Peyer's patch (tissue), 4 donors: ENCODE data around the gene NES. TPM values are rescaled to one million over a fixed set of nuclear protein-coding genes. Genes with fewer than 3 reads are reported as not detected.

ENCODE experiments used
- DNase-seq, 3 donors: peaks; one replicate each; pipeline ENCODE4 v3.0.0-alpha.2; 2017 to 2019
- H3K27ac ChIP-seq, 4 donors: fragments of 200-600 bp; sonication (generic); one replicate each; pipeline ENCODE4 v1.5.1; 2016 to 2019
- H3K27me3 ChIP-seq, 2 donors: fragments of 200-600 bp; sonication (generic); one replicate each; pipeline ENCODE4 v1.5.1; 2019
- H3K36me3 ChIP-seq, 3 donors: fragments of 200-600 bp; sonication (generic); one replicate each; pipeline ENCODE4 v1.5.1; 2016 to 2019
- H3K4me1 ChIP-seq, 4 donors: fragments of 200-600 bp; sonication (generic); one replicate each; pipeline ENCODE4 v1.5.1; 2016 to 2019
- H3K4me3 ChIP-seq, 4 donors: fragments of 200-600 bp; sonication (generic); 1 replicate in 3 of 4; 2 replicates in 1 of 4; pipeline ENCODE4 v1.5.1; 2016 to 2019; ENCODE audit warnings: mild to moderate bottlenecking in 1 of 4
- H3K9me3 ChIP-seq, 4 donors: fragments of 200-600 bp; sonication (generic); one replicate each; pipeline ENCODE4 v1.5.1; 2016 to 2019; ENCODE audit warnings: mild to moderate bottlenecking in 1 of 4
- POLR2A ChIP-seq, 2 donors: fragments of 450-650 bp; IDR thresholded peaks; one replicate each; pipeline ENCODE4 v1.5.1; 2017; ENCODE audit warnings: antibody characterized with exemption in 2 of 2, mild to moderate bottlenecking in 2 of 2, moderate library complexity in 2 of 2
- total RNA-seq, 4 donors: library from RNA; depleted of rRNA; stranded (reverse); fragments of >200 nt; gene quantifications; one replicate each; pipeline ENCODE4 v1.1.0, GENCODE V29; 2016
- TF ChIP-seq, protein P1 (sequence below), 6 experiments: fragments of 450-650 bp in 4 of 6; fragments of 200-600 bp in 2 of 6; sonication (generic) in 1 of 6; IDR thresholded peaks; one replicate each; pipeline ENCODE4 v1.5.1; 2017 to 2019; ENCODE audit warnings: antibody characterized with exemption in 6 of 6, mild to moderate bottlenecking in 3 of 6, moderate library complexity in 1 of 6

The NES gene
- total RNA-seq, 4 donors from 2014 or later: 2.8 to 25.6 (median 3.1) TPM

DNA sequence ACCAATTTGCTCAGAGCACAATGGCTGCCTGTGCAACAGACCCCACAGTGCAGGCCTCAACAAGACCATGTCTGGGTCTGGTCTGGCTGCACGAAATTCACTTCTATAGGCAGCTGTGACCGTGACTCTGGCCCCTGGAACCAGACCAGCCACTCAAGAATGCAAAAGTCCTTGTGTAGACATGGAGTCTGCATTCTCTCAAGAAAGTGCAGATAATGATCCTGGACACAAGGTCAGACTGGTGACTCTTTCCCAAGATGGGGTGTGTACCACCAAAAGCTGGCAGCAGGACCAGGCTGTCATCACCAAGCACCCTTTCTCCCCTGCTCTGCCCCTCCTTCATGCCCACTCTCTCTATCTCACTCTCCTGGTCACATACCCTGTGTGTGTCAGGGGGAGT lies 43.9 kb upstream of the NES start:
- Histone ChIP-seq H3K9me3 (no peaks in the 10 kb centered on the region), H3K36me3 (peaks cover 0 to 55% (median 0%) of the 10 kb centered on the region in 3 donors)
- TF ChIP-seq, protein P1, sequence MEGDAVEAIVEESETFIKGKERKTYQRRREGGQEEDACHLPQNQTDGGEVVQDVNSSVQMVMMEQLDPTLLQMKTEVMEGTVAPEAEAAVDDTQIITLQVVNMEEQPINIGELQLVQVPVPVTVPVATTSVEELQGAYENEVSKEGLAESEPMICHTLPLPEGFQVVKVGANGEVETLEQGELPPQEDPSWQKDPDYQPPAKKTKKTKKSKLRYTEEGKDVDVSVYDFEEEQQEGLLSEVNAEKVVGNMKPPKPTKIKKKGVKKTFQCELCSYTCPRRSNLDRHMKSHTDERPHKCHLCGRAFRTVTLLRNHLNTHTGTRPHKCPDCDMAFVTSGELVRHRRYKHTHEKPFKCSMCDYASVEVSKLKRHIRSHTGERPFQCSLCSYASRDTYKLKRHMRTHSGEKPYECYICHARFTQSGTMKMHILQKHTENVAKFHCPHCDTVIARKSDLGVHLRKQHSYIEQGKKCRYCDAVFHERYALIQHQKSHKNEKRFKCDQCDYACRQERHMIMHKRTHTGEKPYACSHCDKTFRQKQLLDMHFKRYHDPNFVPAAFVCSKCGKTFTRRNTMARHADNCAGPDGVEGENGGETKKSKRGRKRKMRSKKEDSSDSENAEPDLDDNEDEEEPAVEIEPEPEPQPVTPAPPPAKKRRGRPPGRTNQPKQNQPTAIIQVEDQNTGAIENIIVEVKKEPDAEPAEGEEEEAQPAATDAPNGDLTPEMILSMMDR (IDR thresholded peaks at IDR 0.05): no peak
- TF ChIP-seq POLR2A (IDR thresholded peaks at IDR 0.05): no peak

DNA sequence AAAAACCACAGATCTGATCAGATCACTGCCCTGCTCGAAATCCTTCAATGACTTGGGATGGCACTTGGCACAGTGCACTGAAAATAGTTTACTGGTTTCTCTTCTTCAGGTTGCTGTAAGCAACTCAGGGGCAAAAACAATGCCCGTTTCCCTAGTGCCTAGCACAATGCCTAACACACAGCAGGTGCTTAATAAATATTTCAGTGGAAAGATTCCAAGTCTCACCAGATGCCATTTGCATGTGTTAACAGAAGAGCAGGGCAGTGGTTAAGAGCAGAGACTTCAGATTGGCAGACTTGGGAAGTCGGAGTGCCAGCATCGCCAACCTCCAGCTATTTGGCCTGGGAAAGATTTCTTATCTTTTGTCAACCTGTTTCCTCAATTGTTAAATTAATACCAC lies 40.1 kb upstream of the NES start:
- H3K36me3 ChIP-seq: peaks cover 0 to 26% (median 0%) of the 10 kb centered on the region in 3 donors
- no peaks in the 10 kb centered on the region for H3K27me3 ChIP-seq
- H3K9me3 ChIP-seq: no peaks in the 10 kb centered on the region
- no peak overlapping the region for H3K4me3 ChIP-seq
- DNase-seq: no peak
- no peak for TF ChIP-seq POLR2A (IDR thresholded peaks at IDR 0.05)
- TF ChIP-seq, protein P1 (IDR thresholded peaks at IDR 0.05): no peak
- no peaks in the 10 kb centered on the region for H3K4me1 ChIP-seq
- no peak overlapping the region for H3K27ac ChIP-seq

More for the DNA sequence above, 43.9 kb upstream of the NES start:
- Histone ChIP-seq H3K4me3 (no peak overlapping the region), H3K27ac (no peak overlapping the region), H3K4me1 (peaks cover 9 to 16% (median 11%) of the 10 kb centered on the region in 4 donors), H3K27me3 (no peaks in the 10 kb centered on the region)
- DNase-seq: no peak

- peaks cover 0 to 8% (median 0%) of the 10 kb centered on the region in 4 donors for H3K4me1 ChIP-seq
- peaks cover 0 to 4% (median 0%) of the 10 kb centered on the region in 3 donors for H3K36me3 ChIP-seq
- H3K27me3 ChIP-seq: no peaks in the 10 kb centered on the region
- H3K27ac ChIP-seq: no peak overlapping the region
- no peak for DNase-seq
- no peaks in the 10 kb centered on the region for H3K9me3 ChIP-seq
- no peak for TF ChIP-seq POLR2A (IDR thresholded peaks at IDR 0.05)
- TF ChIP-seq, protein P1 (IDR thresholded peaks at IDR 0.05): no peak
- no peak overlapping the region for H3K4me3 ChIP-seq
Measured at GRCh38 chr1:156714830-156715229, 37.6 kb upstream of the NES start.

GRCh38 chr1:156712626-156713025 lies 35.4 kb upstream of the NES start:
- no peak overlapping the region for H3K27ac ChIP-seq
- DNase-seq: no peak
- no peak overlapping the region for H3K4me3 ChIP-seq
- TF ChIP-seq, protein P1 (IDR thresholded peaks at IDR 0.05): no peak
- TF ChIP-seq POLR2A (IDR thresholded peaks at IDR 0.05): no peak
- no peaks in the 10 kb centered on the region for H3K36me3 ChIP-seq
- peaks cover 0 to 16% (median 0%) of the 10 kb centered on the region in 4 donors for H3K4me1 ChIP-seq
- H3K27me3 ChIP-seq: no peaks in the 10 kb centered on the region
- H3K9me3 ChIP-seq: no peaks in the 10 kb centered on the region

DNA sequence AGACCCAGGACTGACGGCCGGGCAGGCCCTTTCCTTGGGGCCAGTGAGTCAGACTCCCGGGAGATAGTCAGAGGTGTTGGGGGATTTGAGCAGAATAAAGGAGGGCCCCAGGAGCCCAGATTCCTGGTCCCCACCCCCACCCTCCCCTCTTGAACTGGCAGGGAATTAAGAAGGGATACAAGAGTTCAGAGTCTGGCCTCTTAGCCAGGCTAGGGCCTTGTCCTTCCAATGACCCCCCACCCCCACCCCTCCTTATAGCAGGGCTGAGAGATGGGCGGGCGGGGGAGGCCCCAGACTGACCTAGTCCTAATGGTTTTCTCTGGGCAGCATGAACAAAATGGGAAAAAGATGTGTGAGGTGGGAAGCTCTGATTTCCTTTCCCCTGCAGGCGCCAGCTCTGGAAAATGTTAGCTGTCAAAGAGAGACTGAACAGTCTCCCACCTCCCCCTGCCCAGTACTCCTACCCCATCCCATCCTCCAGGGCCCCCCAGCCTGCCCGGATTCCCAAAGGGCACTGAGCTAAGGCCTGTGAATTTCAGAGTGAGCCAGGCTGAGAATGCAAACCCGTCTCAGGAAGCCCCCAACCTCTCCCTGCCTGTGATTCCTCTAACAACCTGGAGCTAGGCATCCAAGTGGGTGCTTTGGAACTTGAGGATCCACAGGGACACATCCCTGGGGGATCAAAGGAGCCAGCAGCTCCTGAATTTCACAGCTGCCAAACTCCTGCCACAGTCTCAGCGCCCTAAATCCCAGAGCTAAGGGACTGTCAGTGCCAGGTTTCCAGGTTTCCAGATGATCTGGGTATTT lies 34.0 kb upstream of the NES start:
- Histone ChIP-seq H3K27me3 (no peaks in the 10 kb centered on the region), H3K9me3 (no peaks in the 10 kb centered on the region), H3K4me1 (peaks cover 0 to 24% (median 5%) of the 10 kb centered on the region in 4 donors), H3K27ac (no peak overlapping the region), H3K4me3 (no peak overlapping the region), H3K36me3 (no peaks in the 10 kb centered on the region)
- DNase-seq: no peak
- TF ChIP-seq, protein P1 (IDR thresholded peaks at IDR 0.05): no peak
- TF ChIP-seq POLR2A (IDR thresholded peaks at IDR 0.05): no peak
